Measurements from ENCODE around the gene NMD3. TPM values are rescaled to one million over a fixed set of nuclear protein-coding genes. Genes with fewer than 3 reads are reported as not detected.
A peak's percentile ranks its signal among the peaks of the same experiment; 100 is the strongest.

The NMD3 gene
- total and polyA plus RNA-seq, 2 of the 13 experiments (the other 11 are each of a cell fraction or from before 2014, with no cell fraction given), result 44.2 to 55.2 TPM

DNA sequence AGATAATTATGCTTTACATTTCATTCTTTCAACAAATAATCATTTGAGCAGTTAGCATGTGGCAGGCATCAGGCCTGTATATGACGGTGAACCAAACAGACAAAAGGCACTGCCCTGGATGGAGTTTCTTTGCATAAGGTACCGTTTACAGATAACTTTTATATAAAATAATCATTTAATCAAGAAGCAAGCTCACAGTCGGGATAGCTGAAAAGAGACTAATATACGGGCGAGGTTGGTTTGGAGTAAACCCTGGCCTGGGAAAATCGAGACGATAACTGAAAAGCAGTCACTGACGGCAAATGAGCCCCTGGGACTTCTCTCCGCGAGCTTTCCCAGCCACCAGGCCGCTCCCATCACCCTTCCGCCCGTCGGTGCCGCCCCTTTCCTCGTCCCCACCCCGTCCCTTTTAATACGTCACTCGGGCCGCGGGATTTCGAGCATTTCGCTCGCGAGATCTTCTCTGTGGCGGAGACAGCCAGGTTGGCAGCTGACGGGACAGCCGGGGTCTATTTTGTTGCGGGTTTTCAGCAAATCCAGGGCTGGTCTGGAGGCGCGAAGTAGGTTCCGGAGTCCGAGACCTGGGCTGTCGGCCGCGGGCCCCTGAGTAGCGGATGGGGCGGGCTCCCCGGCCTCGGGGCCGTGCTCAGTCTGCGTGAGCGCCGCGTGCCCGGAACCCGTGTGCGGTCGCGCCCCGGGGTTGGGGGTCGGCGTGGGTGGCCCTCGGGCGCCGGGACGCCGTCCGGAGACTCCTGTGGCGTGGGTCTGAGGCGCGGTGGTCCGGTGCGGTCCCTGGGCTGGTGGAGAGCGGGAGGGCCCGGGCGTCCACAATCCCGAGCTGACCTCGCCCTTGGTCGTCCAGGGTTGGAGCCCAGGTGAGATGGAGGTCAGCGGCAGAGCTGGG, at the start of gene NMD3 (continued):
- TF ChIP-seq ZNF224 (CRISPR knock-in tag; IDR thresholded peaks at IDR 0.05) (no peak), CENPT (CRISPR knock-in tag; IDR thresholded peaks at IDR 0.05; ENCODE audit: low read depth) (no peak), ZNF33A (CRISPR knock-in tag; IDR thresholded peaks at IDR 0.05; ENCODE audit: borderline replicate concordance) (no peak), ESRRA (CRISPR knock-in tag; IDR thresholded peaks at IDR 0.05; ENCODE audit: low read depth) (no peak), CBFB (CRISPR knock-in tag; IDR thresholded peaks at IDR 0.05) (0 out of 2 replicates have a peak, but pooled peaks have one; percentile 34), ZNF746 (CRISPR knock-in tag; IDR thresholded peaks at IDR 0.05) (peak; percentile 51; the same call in 1 of the 2 replicates), ZNF556 (CRISPR knock-in tag; IDR thresholded peaks at IDR 0.05; ENCODE audit: borderline replicate concordance) (peak; percentile 74; the same call in 1 of the 2 replicates), NFATC3 (CRISPR knock-in tag; IDR thresholded peaks at IDR 0.05) (no peak; the same call in 1 of the 2 replicates), TOE1 (CRISPR knock-in tag; IDR thresholded peaks at IDR 0.05) (no peak; the same call in 1 of the 2 replicates), U2AF1 (optimal IDR thresholded peaks at IDR 0.05; ENCODE audit: low read depth, low read length) (peak; percentile 88), ZNF3 (CRISPR knock-in tag; IDR thresholded peaks at IDR 0.05) (no peak), NFYC (CRISPR knock-in tag; IDR thresholded peaks at IDR 0.05) (no peak), HCFC1 (IDR thresholded peaks at IDR 0.05; ENCODE audit: low read depth, low read length) (no peak), ZNF773 (CRISPR knock-in tag; IDR thresholded peaks at IDR 0.05; ENCODE audit: borderline replicate concordance) (no peak), ZFP36L2 (CRISPR knock-in tag; IDR thresholded peaks at IDR 0.05) (no peak), BCLAF1 (IDR thresholded peaks at IDR 0.05) (no peak), MLLT10 (CRISPR knock-in tag; IDR thresholded peaks at IDR 0.05) (no peak), ZIK1 (CRISPR knock-in tag; IDR thresholded peaks at IDR 0.05; ENCODE audit: borderline replicate concordance, low read depth) (no peak), NFKB2 (CRISPR knock-in tag; IDR thresholded peaks at IDR 0.05; ENCODE audit: borderline replicate concordance) (peak; percentile 74; the same call in 1 of the 2 replicates), DNMT1 (CRISPR knock-in tag; IDR thresholded peaks at IDR 0.05) (no peak)
- TF ChIP-seq, protein P1, sequence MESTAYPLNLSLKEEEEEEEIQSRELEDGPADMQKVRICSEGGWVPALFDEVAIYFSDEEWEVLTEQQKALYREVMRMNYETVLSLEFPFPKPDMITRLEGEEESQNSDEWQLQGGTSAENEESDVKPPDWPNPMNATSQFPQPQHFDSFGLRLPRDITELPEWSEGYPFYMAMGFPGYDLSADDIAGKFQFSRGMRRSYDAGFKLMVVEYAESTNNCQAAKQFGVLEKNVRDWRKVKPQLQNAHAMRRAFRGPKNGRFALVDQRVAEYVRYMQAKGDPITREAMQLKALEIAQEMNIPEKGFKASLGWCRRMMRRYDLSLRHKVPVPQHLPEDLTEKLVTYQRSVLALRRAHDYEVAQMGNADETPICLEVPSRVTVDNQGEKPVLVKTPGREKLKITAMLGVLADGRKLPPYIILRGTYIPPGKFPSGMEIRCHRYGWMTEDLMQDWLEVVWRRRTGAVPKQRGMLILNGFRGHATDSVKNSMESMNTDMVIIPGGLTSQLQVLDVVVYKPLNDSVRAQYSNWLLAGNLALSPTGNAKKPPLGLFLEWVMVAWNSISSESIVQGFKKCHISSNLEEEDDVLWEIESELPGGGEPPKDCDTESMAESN (CRISPR knock-in tag; conservative IDR thresholded peaks at IDR 0.05), result peak; percentile 61
